Measurements from ENCODE around the gene MMRN1. TPM values are rescaled to one million over a fixed set of nuclear protein-coding genes. Genes with fewer than 3 reads are reported as not detected.

MMRN1 gene
- total and polyA plus RNA-seq, 2 experiments from 2014 or later, result not detected

DNA sequence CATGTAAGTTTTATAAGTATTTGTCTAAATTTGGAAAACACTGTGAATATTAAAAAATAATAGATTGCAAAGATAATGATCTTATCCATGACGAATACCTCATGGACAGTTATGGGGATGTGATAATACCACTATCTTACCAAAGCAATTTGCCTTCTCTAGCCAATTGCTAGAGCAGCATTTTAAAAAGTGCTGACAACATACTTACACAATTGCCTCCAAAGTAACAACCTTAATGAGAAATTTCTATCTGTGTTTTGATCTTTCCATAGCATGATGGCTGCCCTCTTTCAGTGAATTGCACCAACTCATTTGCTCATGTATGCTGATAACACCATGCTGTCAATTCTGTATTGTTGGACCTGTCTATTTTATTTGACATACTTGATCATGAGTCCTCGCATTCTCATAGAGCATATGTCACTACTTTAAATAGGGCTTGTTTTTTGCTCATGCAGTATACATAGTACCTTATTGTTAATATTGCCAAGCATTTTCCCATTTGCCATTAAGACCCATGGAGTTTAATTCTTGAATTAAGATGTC, 87.2 kb downstream of the MMRN1 start (continued):
- TF ChIP-seq, protein P1, sequence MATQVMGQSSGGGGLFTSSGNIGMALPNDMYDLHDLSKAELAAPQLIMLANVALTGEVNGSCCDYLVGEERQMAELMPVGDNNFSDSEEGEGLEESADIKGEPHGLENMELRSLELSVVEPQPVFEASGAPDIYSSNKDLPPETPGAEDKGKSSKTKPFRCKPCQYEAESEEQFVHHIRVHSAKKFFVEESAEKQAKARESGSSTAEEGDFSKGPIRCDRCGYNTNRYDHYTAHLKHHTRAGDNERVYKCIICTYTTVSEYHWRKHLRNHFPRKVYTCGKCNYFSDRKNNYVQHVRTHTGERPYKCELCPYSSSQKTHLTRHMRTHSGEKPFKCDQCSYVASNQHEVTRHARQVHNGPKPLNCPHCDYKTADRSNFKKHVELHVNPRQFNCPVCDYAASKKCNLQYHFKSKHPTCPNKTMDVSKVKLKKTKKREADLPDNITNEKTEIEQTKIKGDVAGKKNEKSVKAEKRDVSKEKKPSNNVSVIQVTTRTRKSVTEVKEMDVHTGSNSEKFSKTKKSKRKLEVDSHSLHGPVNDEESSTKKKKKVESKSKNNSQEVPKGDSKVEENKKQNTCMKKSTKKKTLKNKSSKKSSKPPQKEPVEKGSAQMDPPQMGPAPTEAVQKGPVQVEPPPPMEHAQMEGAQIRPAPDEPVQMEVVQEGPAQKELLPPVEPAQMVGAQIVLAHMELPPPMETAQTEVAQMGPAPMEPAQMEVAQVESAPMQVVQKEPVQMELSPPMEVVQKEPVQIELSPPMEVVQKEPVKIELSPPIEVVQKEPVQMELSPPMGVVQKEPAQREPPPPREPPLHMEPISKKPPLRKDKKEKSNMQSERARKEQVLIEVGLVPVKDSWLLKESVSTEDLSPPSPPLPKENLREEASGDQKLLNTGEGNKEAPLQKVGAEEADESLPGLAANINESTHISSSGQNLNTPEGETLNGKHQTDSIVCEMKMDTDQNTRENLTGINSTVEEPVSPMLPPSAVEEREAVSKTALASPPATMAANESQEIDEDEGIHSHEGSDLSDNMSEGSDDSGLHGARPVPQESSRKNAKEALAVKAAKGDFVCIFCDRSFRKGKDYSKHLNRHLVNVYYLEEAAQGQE (IDR thresholded peaks at IDR 0.05; ENCODE audit: unreplicated experiment), result no peak
- TF ChIP-seq POLR2AphosphoS5 (IDR thresholded peaks at IDR 0.05; ENCODE audit: low read depth) (no peak), STAT1 (IDR thresholded peaks at IDR 0.05; ENCODE audit: unreplicated experiment) (no peak), EZH2phosphoT487 (IDR thresholded peaks at IDR 0.05; ENCODE audit: unreplicated experiment) (no peak), NANOG (IDR thresholded peaks at IDR 0.05; ENCODE audit: borderline replicate concordance) (no peak)

DNA sequence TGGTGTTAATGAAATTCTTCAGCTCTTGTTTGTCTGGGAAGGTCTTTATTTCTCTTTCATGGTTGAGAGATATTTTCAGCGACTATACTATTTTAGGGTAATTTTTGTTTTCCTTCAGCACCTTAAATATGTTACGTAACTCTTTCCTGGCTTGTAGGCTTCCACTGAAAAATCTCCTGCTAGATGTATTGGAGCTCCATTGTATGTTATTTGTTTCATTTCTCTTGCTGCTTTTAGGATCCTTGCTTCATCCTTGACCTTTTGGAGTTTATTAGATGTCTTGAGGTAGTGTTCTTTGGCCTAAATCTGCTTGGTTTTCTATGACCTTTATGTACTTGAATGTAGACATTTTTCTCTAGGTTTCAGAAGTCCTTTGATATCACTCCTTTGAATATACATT, 93.6 kb downstream of the MMRN1 start:
- no peak for DNase-seq (ENCODE audit: low spot score)
- Histone ChIP-seq H3F3A (replicated peaks; ENCODE audit: low read depth) (no peaks in the 10 kb centered on the region), H3K4me1 (ENCODE audit: insufficient read depth) (no peaks in the 10 kb centered on the region), H3K36me3 (ENCODE audit: insufficient read depth) (no peaks in the 10 kb centered on the region), H3K27ac (ENCODE audit: low read depth) (no peak overlapping the region), H3K27me3 (ENCODE audit: insufficient read depth) (no peaks in the 10 kb centered on the region), H3K9me2 (ENCODE audit: insufficient read depth) (peaks cover 8% of the 10 kb centered on the region; the same call in 1 of the 2 replicates), H4K20me1 (replicated peaks; ENCODE audit: insufficient read depth) (no peaks in the 10 kb centered on the region), H3K4me3 (no peak overlapping the region), H3K4me2 (no peak overlapping the region), H2AFZ (no peak overlapping the region), H3K79me2 (replicated peaks; ENCODE audit: insufficient read depth) (no peaks in the 10 kb centered on the region)
- Mint-ChIP-seq H3K36me3 (ENCODE audit: low read depth) (peaks cover 4% of the 10 kb centered on the region; the same call in 1 of the 3 replicates), H3K27me3 (ENCODE audit: insufficient read depth, low read depth, poor library complexity) (no peaks in the 10 kb centered on the region), H3K4me1 (peaks cover under 1% of the 10 kb centered on the region; the same call in 2 of the 3 replicates), H3K4me3 (no peak overlapping the region), H3K27ac (no peak overlapping the region), H3K9me3 (peaks cover 12% of the 10 kb centered on the region)
- ATAC-seq, result no peak
- TF ChIP-seq ZNF114 (CRISPR knock-in tag; IDR thresholded peaks at IDR 0.05), result no peak
- TF ChIP-seq, protein P2, sequence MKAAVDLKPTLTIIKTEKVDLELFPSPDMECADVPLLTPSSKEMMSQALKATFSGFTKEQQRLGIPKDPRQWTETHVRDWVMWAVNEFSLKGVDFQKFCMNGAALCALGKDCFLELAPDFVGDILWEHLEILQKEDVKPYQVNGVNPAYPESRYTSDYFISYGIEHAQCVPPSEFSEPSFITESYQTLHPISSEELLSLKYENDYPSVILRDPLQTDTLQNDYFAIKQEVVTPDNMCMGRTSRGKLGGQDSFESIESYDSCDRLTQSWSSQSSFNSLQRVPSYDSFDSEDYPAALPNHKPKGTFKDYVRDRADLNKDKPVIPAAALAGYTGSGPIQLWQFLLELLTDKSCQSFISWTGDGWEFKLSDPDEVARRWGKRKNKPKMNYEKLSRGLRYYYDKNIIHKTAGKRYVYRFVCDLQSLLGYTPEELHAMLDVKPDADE (IDR thresholded peaks at IDR 0.05), result no peak
- TF ChIP-seq STAT1 (IDR thresholded peaks at IDR 0.05; ENCODE audit: unreplicated experiment), result no peak
- no peak for TF ChIP-seq EZH2phosphoT487 (IDR thresholded peaks at IDR 0.05; ENCODE audit: unreplicated experiment)
- no peak for TF ChIP-seq EZH2 (IDR thresholded peaks at IDR 0.05; ENCODE audit: low read depth, unreplicated experiment)
- no peak for TF ChIP-seq ZNF331 (CRISPR knock-in tag; IDR thresholded peaks at IDR 0.05; ENCODE audit: low read depth)
- no peak for TF ChIP-seq NANOG (IDR thresholded peaks at IDR 0.05; ENCODE audit: borderline replicate concordance)
- TF ChIP-seq, protein P3, sequence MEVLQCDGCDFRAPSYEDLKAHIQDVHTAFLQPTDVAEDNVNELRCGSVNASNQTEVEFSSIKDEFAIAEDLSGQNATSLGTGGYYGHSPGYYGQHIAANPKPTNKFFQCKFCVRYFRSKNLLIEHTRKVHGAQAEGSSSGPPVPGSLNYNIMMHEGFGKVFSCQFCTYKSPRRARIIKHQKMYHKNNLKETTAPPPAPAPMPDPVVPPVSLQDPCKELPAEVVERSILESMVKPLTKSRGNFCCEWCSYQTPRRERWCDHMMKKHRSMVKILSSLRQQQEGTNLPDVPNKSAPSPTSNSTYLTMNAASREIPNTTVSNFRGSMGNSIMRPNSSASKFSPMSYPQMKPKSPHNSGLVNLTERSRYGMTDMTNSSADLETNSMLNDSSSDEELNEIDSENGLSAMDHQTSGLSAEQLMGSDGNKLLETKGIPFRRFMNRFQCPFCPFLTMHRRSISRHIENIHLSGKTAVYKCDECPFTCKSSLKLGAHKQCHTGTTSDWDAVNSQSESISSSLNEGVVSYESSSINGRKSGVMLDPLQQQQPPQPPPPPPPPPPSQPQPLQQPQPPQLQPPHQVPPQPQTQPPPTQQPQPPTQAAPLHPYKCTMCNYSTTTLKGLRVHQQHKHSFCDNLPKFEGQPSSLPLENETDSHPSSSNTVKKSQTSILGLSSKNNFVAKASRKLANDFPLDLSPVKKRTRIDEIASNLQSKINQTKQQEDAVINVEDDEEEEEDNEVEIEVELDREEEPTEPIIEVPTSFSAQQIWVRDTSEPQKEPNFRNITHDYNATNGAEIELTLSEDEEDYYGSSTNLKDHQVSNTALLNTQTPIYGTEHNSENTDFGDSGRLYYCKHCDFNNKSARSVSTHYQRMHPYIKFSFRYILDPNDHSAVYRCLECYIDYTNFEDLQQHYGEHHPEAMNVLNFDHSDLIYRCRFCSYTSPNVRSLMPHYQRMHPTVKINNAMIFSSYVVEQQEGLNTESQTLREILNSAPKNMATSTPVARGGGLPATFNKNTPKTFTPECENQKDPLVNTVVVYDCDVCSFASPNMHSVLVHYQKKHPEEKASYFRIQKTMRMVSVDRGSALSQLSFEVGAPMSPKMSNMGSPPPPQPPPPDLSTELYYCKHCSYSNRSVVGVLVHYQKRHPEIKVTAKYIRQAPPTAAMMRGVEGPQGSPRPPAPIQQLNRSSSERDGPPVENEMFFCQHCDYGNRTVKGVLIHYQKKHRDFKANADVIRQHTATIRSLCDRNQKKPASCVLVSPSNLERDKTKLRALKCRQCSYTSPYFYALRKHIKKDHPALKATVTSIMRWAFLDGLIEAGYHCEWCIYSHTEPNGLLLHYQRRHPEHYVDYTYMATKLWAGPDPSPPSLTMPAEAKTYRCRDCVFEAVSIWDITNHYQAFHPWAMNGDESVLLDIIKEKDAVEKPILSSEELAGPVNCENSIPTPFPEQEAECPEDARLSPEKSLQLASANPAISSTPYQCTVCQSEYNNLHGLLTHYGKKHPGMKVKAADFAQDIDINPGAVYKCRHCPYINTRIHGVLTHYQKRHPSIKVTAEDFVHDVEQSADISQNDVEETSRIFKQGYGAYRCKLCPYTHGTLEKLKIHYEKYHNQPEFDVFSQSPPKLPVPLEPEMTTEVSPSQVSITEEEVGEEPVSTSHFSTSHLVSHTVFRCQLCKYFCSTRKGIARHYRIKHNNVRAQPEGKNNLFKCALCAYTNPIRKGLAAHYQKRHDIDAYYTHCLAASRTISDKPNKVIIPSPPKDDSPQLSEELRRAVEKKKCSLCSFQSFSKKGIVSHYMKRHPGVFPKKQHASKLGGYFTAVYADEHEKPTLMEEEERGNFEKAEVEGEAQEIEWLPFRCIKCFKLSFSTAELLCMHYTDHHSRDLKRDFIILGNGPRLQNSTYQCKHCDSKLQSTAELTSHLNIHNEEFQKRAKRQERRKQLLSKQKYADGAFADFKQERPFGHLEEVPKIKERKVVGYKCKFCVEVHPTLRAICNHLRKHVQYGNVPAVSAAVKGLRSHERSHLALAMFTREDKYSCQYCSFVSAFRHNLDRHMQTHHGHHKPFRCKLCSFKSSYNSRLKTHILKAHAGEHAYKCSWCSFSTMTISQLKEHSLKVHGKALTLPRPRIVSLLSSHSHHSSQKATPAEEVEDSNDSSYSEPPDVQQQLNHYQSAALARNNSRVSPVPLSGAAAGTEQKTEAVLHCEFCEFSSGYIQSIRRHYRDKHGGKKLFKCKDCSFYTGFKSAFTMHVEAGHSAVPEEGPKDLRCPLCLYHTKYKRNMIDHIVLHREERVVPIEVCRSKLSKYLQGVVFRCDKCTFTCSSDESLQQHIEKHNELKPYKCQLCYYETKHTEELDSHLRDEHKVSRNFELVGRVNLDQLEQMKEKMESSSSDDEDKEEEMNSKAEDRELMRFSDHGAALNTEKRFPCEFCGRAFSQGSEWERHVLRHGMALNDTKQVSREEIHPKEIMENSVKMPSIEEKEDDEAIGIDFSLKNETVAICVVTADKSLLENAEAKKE (CRISPR knock-in tag; IDR thresholded peaks at IDR 0.05), result no peak
- no peak for TF ChIP-seq JUNB (IDR thresholded peaks at IDR 0.05; ENCODE audit: unreplicated experiment)

Data from GM23338 (cell line).